Esophagus squamous epithelium (tissue), 5 donors: ENCODE results near the gene ATP1A1. TPM values are rescaled to one million over a fixed set of nuclear protein-coding genes. Genes with fewer than 3 reads are reported as not detected.

Source experiments
- DNase-seq: peaks from one replicate; lab custom pipeline; 2025; lab: John Stamatoyannopoulos, UW
- H3K27ac ChIP-seq, 4 donors: fragments of 200-600 bp; sonication (generic); one replicate each; pipeline ENCODE4 v1.5.1; 2016 to 2019; ENCODE audit warnings: mild to moderate bottlenecking in 1 of 4
- H3K27me3 ChIP-seq, 4 donors: fragments of 200-600 bp; sonication (generic); 1 replicate in 3 of 4; 2 replicates in 1 of 4; pipeline versions ENCODE4 v1.5.1 to v1.6.0; 2017 to 2021; ENCODE audit warnings: antibody characterized with exemption in 1 of 4
- H3K36me3 ChIP-seq, 3 donors: fragments of 200-600 bp; sonication (generic); one replicate each; pipeline ENCODE4 v1.5.1; 2016 to 2019
- H3K4me1 ChIP-seq, 3 donors: fragments of 200-600 bp; sonication (generic); one replicate each; pipeline ENCODE4 v1.5.1; 2017 to 2019
- H3K4me3 ChIP-seq, 4 donors: fragments of 200-600 bp; sonication (generic); 1 replicate in 3 of 4; 2 replicates in 1 of 4; pipeline ENCODE4 v1.5.1; 2016 to 2019; ENCODE audit warnings: mild to moderate bottlenecking in 2 of 4, moderate library complexity in 1 of 4
- H3K9me3 ChIP-seq, 3 donors: fragments of 200-600 bp; sonication (generic); one replicate each; pipeline ENCODE4 v1.5.1; 2016 to 2019
- CTCF ChIP-seq, 6 experiments: fragments of 450-650 bp in 4 of 6; fragments of 200-600 bp in 2 of 6; sonication (generic) in 2 of 6; IDR thresholded peaks; one replicate each; pipeline ENCODE4 v1.5.1; 2016 to 2019; ENCODE audit warnings: antibody characterized with exemption in 6 of 6, mild to moderate bottlenecking in 4 of 6, moderate library complexity in 4 of 6
- POLR2A ChIP-seq, 4 donors: fragments of 450-650 bp; IDR thresholded peaks; one replicate each; pipeline ENCODE4 v1.6.1; 2017; ENCODE audit warnings: antibody characterized with exemption in 4 of 4, mild to moderate bottlenecking in 4 of 4, moderate library complexity in 3 of 4
- WGBS, 2 donors: methylation state at CpG; one replicate each; pipeline ENCODE4 v1.1.5; 2018; 5-methylcytosine and 5-hydroxymethylcytosine counted together
- intact Hi-C: fragments of 100-400 bp; cut with DNase I; formaldehyde crosslinking; loops from one replicate; pipeline ENCODE4 v1.15.0; 2022
- total RNA-seq, 4 donors: library from RNA; depleted of rRNA; stranded (reverse); fragments of >200 nt; gene quantifications; one replicate each; pipeline ENCODE4 v1.1.0, GENCODE V29; 2016
- donor health status: DM: yes; HTN: yes; CAD: no.

The ATP1A1 gene
- total RNA-seq, 4 donors from 2014 or later = 310 to 443 (median 391) TPM

GRCh38 chr1:116373431-116374352 is 648 bp downstream of the ATP1A1 start:
- WGBS, 2 donors = 0% methylated on average over 2 to 15 of the region's 84 CpGs
- peak; percentile 14 for DNase-seq
- H3K4me1 ChIP-seq = peaks cover 22 to 59% (median 39%) of the 10 kb centered on the region in 3 donors
- peak overlapping the region; percentile 90 to 99 (median 98) for H3K27ac ChIP-seq
- H3K9me3 ChIP-seq = no peaks in the 10 kb centered on the region
- H3K4me3 ChIP-seq = peak overlapping the region; percentile 62 to 94 (median 90)
- intact Hi-C loops = no loop called here
- TF ChIP-seq POLR2A (IDR thresholded peaks at IDR 0.05) (peak in 2 of 4 donors; percentile 25 to 64), CTCF (IDR thresholded peaks at IDR 0.05) (no peak)
- H3K36me3 ChIP-seq = no peaks in the 10 kb centered on the region
- no peaks in the 10 kb centered on the region for H3K27me3 ChIP-seq

- TF ChIP-seq CTCF (IDR thresholded peaks at IDR 0.05) = no peak
- no peaks in the 10 kb centered on the region for H3K36me3 ChIP-seq
- no peaks in the 10 kb centered on the region for H3K9me3 ChIP-seq
- peaks cover 31 to 68% (median 46%) of the 10 kb centered on the region in 3 donors for H3K4me1 ChIP-seq
- no peak for DNase-seq
- intact Hi-C loops = no loop called here
- no peaks in the 10 kb centered on the region for H3K27me3 ChIP-seq
- H3K4me3 ChIP-seq = peak overlapping the region; percentile 62 to 94 (median 90)
- WGBS, 2 donors = 4 to 9% methylated on average over 17 to 25 of the region's 26 CpGs
- peak overlapping the region; percentile 90 to 99 (median 98) for H3K27ac ChIP-seq
Observed at GRCh38 chr1:116374353-116375147, 1.5 kb downstream of the ATP1A1 start.

- Histone ChIP-seq H3K27me3 (no peaks in the 10 kb centered on the region), H3K4me1 (peaks cover 38 to 75% (median 52%) of the 10 kb centered on the region in 3 donors), H3K27ac (peak overlapping the region; percentile 90 to 99 (median 98)), H3K9me3 (no peaks in the 10 kb centered on the region), H3K4me3 (peak overlapping the region; percentile 62 to 94 (median 90)), H3K36me3 (no peaks in the 10 kb centered on the region)
- intact Hi-C loops = no loop called here
- DNase-seq = no peak
- TF ChIP-seq CTCF (IDR thresholded peaks at IDR 0.05) (no peak), POLR2A (IDR thresholded peaks at IDR 0.05) (no peak)
- 17 to 24% methylated on average over 7 to 8 of the region's 8 CpGs for WGBS, 2 donors
Observed at GRCh38 chr1:116375148-116375886, 2.3 kb downstream of the ATP1A1 start.

GRCh38 chr1:116375887-116376728 is 3.1 kb downstream of the ATP1A1 start:
- WGBS, 2 donors = 8 to 13% methylated on average over 8 to 9 of the region's 9 CpGs
- H3K9me3 ChIP-seq = no peaks in the 10 kb centered on the region
- TF ChIP-seq POLR2A (IDR thresholded peaks at IDR 0.05) (peak in 3 of 4 donors; percentile 52 to 80 (median 73)), CTCF (IDR thresholded peaks at IDR 0.05) (no peak)
- intact Hi-C loops = no loop called here
- H3K36me3 ChIP-seq = no peaks in the 10 kb centered on the region
- no peak for DNase-seq
- H3K27me3 ChIP-seq = no peaks in the 10 kb centered on the region
- peaks cover 45 to 83% (median 52%) of the 10 kb centered on the region in 3 donors for H3K4me1 ChIP-seq
- peak overlapping the region; percentile 62 to 94 (median 90) for H3K4me3 ChIP-seq
- H3K27ac ChIP-seq = peak overlapping the region; percentile 90 to 99 (median 98)
